Activated CD8-positive, alpha-beta memory T cell treated with anti-CD3 and anti-CD28 coated beads for 48 hours (primary cell): ENCODE results near the gene ANXA10.
"Not testable (repeated sequence)": the region's sequence is repeated elsewhere in the genome, so short reads cannot be mapped to it uniquely, and the experiment has no call there.

ENCODE experiments used
- DNase-seq, 3 experiments: peaks; one replicate each; pipeline ENCODE4 v3.0.0-alpha.2; 2020; ENCODE audit warnings: low read depth in 2 of 3, low spot score in 2 of 3

ANXA10 gene

GRCh38 chr4:168118116-168118655 is 25.8 kb downstream of the ANXA10 start:
- no peak for DNase-seq

DNA sequence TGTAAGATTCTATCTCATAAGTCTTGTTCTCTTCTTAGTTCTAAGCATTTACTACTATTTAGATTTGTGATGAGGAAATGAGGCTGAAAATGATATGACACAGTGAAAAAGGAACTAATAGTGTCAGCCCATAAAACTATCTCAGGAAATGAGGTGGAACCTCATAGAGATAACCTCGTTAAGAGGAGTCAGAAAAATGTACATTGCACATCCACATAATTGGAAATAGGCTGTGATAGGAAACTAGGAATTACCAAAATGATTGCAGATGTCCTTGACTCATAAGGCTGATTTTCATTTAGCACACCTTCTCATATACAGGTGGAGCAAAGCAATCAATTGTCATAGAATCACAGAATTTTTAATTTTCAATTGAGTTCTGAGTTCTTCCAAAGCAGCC is 26.8 kb downstream of the ANXA10 start:
- no peak for DNase-seq

- no peak for DNase-seq
Measured at GRCh38 chr4:168119890-168120289, 27.6 kb downstream of the ANXA10 start.

- DNase-seq, result no peak
Measured at GRCh38 chr4:168120811-168121210, 28.5 kb downstream of the ANXA10 start.

- no peak for DNase-seq
Measured at GRCh38 chr4:168124008-168124641, 31.8 kb downstream of the ANXA10 start.

GRCh38 chr4:168126952-168127351 is 34.6 kb downstream of the ANXA10 start:
- no peak for DNase-seq

DNA sequence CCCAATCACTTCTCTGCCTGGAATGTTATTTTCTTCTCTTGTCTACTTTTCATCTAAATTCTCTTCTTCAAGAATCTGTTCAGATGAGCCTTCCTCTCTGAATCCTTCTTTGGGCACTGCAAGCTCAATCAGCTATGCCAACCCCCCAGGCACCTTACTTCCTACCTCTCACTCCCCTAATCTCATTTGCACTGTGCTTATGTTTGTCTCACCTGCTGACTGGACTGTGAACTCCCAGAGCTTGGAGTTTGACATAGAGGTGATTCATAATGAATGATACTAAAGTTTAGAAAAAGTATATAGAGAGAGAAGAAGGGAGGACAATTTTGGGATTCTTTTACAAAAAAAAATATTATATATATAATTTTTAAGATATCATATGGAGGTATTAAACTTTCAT is 36.3 kb downstream of the ANXA10 start:
- DNase-seq, result no peak

DNA sequence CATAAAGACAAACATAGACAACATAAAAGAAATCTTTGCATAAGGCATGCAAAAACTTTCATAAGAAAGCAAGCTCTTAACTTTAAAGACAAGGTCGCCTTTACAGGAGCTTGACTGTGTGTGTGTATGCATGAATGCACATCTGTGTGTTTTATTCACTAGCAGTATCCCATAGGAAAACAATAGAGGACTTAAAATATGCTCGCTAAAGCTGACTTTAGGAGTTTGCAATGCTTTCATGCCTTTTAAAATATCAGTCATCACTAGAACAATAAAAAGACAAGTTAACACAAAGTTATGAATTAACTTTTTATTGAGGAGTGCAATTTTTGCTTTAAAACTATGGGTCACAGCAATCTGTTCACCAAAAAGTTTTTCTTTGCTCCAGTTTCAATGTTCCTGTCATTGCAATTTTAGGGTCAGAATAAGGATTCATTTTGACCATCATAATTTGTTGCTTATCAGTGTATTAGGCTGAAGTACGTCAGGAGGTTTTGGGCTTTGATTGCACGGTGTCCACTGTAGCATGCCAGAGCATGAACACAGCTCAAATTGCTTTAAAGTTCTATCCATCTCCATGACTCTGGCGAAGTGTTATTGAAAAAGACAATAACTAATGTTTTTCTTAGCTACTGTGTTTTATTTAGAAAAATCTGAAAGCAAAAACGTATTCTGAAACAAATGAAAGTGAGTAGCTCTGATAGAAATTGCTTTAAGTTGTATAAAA is 36.9 kb downstream of the ANXA10 start:
- no peak for DNase-seq

GRCh38 chr4:168129802-168130201 is 37.5 kb downstream of the ANXA10 start:
- DNase-seq, result no peak

DNA sequence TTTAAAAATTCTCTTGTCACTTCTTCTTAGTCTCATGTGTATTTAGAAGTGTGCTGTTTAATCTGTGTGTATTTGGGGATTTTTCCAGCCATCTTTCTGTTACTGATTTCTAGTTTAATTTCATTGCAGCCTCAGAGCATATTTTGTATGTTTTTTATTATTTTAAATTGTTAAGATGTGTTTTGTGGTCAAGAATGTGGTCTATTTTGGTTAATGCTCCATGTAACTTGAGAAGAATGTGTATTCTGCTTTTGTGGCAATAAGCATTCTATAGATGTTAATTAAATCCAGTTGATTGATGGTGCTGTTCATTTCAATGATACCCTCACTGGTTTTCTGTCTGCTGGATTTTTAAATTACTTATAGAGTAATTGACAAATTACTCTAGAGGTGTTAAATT is 38.9 kb downstream of the ANXA10 start:
- no peak for DNase-seq

GRCh38 chr4:168134651-168135050 is 42.3 kb downstream of the ANXA10 start:
- no peak for DNase-seq

GRCh38 chr4:168135860-168136259 is 43.5 kb downstream of the ANXA10 start:
- not testable (repeated sequence) for DNase-seq

DNA sequence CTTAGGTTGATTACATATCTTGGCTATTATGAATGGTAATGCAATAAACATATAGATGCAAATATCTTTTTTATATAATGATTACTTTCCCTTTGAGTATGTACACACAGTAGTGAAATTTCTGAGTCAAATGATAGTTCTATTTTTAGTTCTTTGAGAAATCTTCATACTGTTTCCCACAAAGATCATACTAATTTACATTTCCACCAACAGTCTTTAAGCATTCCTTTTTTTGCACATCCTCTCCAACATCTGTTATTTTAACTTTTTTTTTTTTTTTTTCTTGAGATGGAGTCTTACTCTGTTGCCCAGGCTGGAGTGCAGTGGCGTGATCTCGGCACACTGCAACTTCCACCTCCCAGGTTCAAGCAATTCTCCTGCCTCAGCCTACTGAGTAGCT is 45.4 kb downstream of the ANXA10 start:
- not testable (repeated sequence) for DNase-seq

DNA sequence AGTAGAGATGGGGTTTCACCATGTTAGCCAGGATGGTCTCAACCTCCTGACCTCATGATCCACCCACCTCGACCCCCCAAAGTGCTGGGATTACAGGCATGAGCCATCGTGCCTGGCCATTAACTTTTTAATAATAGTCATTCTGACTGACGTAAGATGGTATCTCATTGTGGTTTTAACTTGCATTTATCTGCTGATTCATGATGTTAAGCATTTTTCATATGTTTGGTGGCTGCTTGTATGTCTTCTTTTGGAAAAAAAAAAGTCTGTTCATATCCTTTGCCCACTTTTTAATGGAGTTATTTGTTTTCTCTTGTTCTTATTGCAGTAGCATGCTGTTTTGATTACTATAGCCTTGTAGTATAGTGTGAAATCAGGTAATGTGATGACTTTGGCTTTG is 45.8 kb downstream of the ANXA10 start:
- no peak for DNase-seq

DNA sequence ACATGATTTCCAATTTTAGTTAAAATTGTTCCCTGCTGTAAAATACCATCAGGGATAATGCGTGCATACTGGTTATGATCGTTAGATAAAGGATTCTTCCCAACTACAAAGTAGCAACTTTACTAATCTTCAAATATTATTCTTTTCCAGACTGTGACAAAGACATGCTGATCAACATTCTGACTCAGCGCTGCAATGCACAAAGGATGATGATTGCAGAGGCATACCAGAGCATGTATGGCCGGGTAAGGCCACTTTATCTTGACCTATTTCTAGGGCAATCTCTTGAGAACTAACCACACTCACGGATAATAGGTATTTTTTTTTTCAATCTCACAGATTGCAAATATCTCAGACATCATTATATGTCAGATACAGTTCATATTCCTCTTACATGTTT is 47.0 kb downstream of the ANXA10 start:
- DNase-seq, result no peak

GRCh38 chr4:168141733-168142132 is 49.4 kb downstream of the ANXA10 start:
- DNase-seq, result no peak

DNA sequence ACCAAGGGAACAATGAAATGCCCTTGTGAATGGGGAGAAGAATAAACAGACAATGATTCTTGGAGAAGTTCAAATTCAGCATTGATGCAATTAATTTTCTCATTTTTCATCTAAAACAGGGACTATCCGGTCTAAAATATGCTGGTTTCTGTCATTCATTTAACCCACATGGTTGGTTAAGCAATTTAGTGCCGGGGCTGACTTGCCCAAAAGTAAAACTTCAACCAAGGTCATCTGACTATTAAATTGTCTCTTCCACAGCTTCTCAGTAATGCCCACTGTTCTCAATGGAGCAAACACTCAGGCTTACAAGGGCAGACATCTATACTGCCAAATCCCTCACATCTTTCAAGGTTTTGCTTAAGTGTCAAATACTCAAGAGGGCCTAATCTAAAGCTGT is 51.3 kb downstream of the ANXA10 start:
- no peak for DNase-seq

- no peak for DNase-seq
Measured at GRCh38 chr4:168150420-168151050, 58.2 kb downstream of the ANXA10 start.

- DNase-seq, result no peak
Measured at GRCh38 chr4:168151327-168151726, 59.0 kb downstream of the ANXA10 start.

- no peak for DNase-seq
Measured at GRCh38 chr4:168152837-168153500, 60.6 kb downstream of the ANXA10 start.

DNA sequence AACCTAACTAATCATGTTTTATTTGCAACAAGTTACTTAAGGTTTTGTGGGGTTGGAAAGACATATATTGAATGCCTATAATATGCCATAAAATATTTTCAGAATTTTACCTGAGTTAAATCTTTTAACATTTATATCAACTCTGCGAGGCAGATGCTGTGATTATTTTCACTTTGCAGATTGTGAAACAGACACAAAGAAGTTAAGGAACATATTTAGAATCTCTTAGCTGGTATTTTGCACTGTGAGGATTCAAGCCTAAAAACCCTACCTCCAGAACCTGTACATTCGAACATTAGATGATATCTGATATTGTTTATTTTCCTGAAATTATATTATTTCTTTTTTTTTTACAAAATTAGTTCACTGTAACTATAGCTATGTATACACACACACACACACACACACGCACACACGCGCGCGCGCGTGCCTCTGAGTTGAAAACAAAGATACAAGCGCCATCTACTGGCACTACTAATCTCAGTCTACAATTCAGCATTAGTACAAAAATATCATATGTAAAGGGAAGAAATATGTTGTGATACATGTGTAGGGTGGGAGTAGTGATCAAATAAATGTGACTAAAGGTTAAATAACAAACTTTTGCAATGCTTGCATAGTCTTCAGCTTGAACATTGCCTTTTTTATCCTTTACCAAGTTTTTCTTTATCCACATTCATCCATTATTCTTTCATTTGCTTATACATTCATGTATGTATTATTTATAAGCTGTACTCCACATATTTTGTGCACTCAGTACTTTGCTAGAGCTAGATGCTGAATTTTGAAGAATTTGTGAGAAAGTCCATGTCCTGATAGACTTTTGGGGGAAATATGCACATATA is 61.5 kb downstream of the ANXA10 start:
- peak in 2 of 3 experiments; percentile 7 to 22 for DNase-seq
